Testis (tissue), 2 donors: ENCODE data around the gene PCCA.

Experiments used
- CTCF ChIP-seq, 3 experiments: fragments of 450-650 bp in 2 of 3; fragments of 200-600 bp in 1 of 3; sonication (generic) in 1 of 3; IDR thresholded peaks; one replicate each; pipeline ENCODE4 v1.5.1; 2016 to 2019; ENCODE audit warnings: antibody characterized with exemption in 3 of 3, mild to moderate bottlenecking in 2 of 3, moderate library complexity in 1 of 3
- POLR2A ChIP-seq: fragments of 450-650 bp; IDR thresholded peaks from one replicate; pipeline ENCODE4 v1.6.1; 2017; ENCODE audit warnings: antibody characterized with exemption, mild to moderate bottlenecking, moderate library complexity

- TF ChIP-seq POLR2A (no peak), CTCF (IDR thresholded peaks at IDR 0.05) (no peak)
These were observed 8.9 kb downstream of the PCCA start for GRCh38 chr13:100097821-100098220.
